Natural killer cell treated with Interleukin-12 subunit alpha and Interleukin-12 subunit beta and Interleukin-15 and Interleukin-18, amount 100 ng/mL, for 72 hours (primary cell): ENCODE results near the gene MRTFA. TPM values are rescaled to one million over a fixed set of nuclear protein-coding genes. Genes with fewer than 3 reads are reported as not detected.

ENCODE experiments used
- ATAC-seq, 2 donors: fragments of 150-1000 bp; cut with Tn5 transposase in 1 of 2; sonication (Bioruptor Pico), chemical (Tn5 transposase) in 1 of 2; 2 replicates each; pipeline ENCODE4 v1.10.0; 2021
- DNase-seq: peaks from one replicate; pipeline ENCODE4 v3.0.0; 2022; ENCODE audit warnings: low spot score
- H3K27ac Mint-ChIP-seq, 2 donors: 1 replicate in 1 of 2; 2 replicates in 1 of 2; pipeline ENCODE4 v1.8.0; 2022; ENCODE audit warnings: mixed read lengths in 2 of 2, mild to moderate bottlenecking in 1 of 2, moderate library complexity in 1 of 2
- H3K27me3 Mint-ChIP-seq, 2 donors: 1 replicate in 1 of 2; 2 replicates in 1 of 2; pipeline ENCODE4 v1.8.0; 2022; ENCODE audit warnings: mixed read lengths in 2 of 2
- H3K36me3 Mint-ChIP-seq: one replicate; pipeline ENCODE4 v1.8.0; 2022; ENCODE audit warnings: mixed read lengths
- H3K4me1 Mint-ChIP-seq, 2 donors: 1 replicate in 1 of 2; 2 replicates in 1 of 2; pipeline ENCODE4 v1.8.0; 2022; ENCODE audit warnings: low read depth in 2 of 2, mixed read lengths in 2 of 2, mild to moderate bottlenecking in 1 of 2
- H3K4me3 Mint-ChIP-seq: one replicate; pipeline ENCODE4 v1.8.0; 2022; ENCODE audit warnings: mixed read lengths
- H3K9me3 Mint-ChIP-seq: 2 replicates; pipeline ENCODE4 v1.8.0; 2022; ENCODE audit warnings: mixed read lengths
- total RNA-seq, 2 donors: library from RNA; stranded (reverse); gene quantifications; one replicate each; pipeline ENCODE4 v1.2.3, GENCODE V29; 2022

The MRTFA gene
- total RNA-seq, 2 donors from 2014 or later, result 53.4 to 86.9 TPM

GRCh38 chr22:40422558-40423309 is 213.8 kb downstream of the MRTFA start:
- Mint-ChIP-seq H3K4me1 (peaks cover 13 to 27% of the 10 kb centered on the region in 2 donors), H3K27ac (peak overlapping the region in 1 of 2 donors; percentile 50), H3K9me3 (no peaks in the 10 kb centered on the region), H3K27me3 (no peaks in the 10 kb centered on the region), H3K36me3 (peaks cover 19% of the 10 kb centered on the region), H3K4me3 (no peak overlapping the region)
- DNase-seq (peak; percentile 50), ATAC-seq (no peak)

- H3K27me3 Mint-ChIP-seq, result no peaks in the 10 kb centered on the region
- H3K36me3 Mint-ChIP-seq, result peaks cover 19% of the 10 kb centered on the region
- peak overlapping the region in 1 of 2 donors; percentile 50 for H3K27ac Mint-ChIP-seq
- peaks cover 13 to 26% of the 10 kb centered on the region in 2 donors for H3K4me1 Mint-ChIP-seq
- H3K9me3 Mint-ChIP-seq, result no peaks in the 10 kb centered on the region
- no peak for DNase-seq
- no peak overlapping the region for H3K4me3 Mint-ChIP-seq
- no peak for ATAC-seq
These were observed 214.6 kb downstream of the MRTFA start for GRCh38 chr22:40421941-40422340.

DNA sequence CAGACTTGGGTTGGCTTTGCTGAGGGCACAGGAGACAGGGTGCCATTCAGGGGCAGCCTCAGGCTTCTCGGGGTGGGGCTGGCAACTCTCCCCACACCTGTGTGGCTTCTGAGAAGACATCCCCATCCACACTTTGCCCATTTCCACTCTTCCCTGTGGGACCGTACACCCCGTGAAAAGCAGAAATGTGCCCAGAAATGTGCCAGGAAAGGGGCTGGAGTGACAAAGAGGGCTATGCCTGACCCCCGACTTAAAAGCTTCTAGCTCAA is 215.5 kb downstream of the MRTFA start:
- no peak for ATAC-seq
- Mint-ChIP-seq H3K27me3 (no peaks in the 10 kb centered on the region), H3K9me3 (no peaks in the 10 kb centered on the region), H3K4me3 (no peak overlapping the region), H3K36me3 (peaks cover 27% of the 10 kb centered on the region), H3K4me1 (peaks cover 21 to 26% of the 10 kb centered on the region in 2 donors), H3K27ac (no peak overlapping the region)
- DNase-seq, result peak; percentile 40

GRCh38 chr22:40420341-40421081 is 216.0 kb downstream of the MRTFA start:
- no peak overlapping the region for H3K4me3 Mint-ChIP-seq
- no peaks in the 10 kb centered on the region for H3K27me3 Mint-ChIP-seq
- H3K9me3 Mint-ChIP-seq, result no peaks in the 10 kb centered on the region
- ATAC-seq (no peak), DNase-seq (peak; percentile 57)
- H3K36me3 Mint-ChIP-seq, result peaks cover 27% of the 10 kb centered on the region
- peaks cover 26 to 31% of the 10 kb centered on the region in 2 donors for H3K4me1 Mint-ChIP-seq
- no peak overlapping the region for H3K27ac Mint-ChIP-seq

DNA sequence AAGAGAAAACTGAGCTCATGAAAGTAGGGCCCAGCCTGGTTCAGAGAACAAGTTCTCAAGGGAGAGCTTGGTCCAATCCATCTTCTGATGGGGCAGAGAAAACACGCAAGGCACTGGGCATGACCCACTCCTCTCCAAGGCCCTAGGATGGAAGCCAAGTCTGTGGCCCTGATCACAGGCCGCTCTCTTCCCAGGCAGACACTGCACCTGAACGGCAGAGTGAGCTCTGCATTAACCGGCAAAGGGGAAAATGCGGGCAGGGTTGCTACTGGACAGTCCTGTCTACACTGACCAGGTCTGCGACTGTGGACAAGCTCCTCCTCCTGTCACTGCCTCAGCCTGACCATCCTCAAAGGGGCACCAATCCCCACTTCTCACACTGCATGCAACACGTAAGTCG is 216.8 kb downstream of the MRTFA start:
- ATAC-seq, result no peak
- Mint-ChIP-seq H3K27me3 (no peaks in the 10 kb centered on the region), H3K4me1 (peaks cover 33 to 38% of the 10 kb centered on the region in 2 donors), H3K9me3 (no peaks in the 10 kb centered on the region), H3K4me3 (no peak overlapping the region), H3K36me3 (peaks cover 27% of the 10 kb centered on the region), H3K27ac (no peak overlapping the region)
- DNase-seq, result no peak

DNA sequence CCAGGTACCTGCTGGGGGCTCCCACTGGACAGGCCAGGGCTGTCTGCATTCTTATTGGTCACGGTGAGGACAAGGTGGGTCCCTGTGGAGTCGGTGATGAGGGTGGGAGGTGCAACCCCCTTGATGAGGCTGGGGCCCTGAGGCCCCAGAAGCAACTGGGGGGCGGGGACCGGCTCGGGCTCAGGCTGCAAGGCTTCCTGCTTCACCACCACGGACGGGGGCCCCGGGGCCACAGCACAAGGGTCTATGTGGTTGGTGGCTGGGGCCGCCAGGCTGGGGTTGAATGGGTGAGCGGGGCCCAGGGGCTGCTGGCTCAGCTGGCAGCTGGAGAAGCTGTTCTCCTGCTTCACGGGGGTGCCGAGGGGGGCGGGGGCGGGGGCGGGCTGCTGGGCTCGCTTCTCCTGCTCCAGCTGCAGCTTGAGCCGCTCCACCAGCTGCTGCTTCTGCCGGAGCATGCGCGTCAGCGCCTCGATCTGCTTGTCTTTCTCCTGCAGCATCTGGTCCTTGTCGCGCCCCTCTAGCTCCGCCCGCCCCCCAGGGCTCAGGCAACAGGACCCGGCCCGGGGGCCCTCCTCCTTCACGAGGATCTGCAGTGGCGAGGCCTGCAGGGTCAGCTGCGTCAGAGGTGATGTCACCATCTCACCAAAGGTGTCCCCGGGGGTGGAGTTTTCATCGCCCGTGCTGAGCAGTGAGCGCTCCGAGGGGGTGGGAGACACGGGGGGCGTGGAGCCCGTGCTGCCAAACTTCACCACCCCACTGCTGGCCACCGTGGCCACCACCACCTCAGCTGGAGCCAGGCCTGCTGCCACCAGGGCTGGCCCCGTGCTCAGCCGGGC is 217.9 kb downstream of the MRTFA start:
- Mint-ChIP-seq H3K36me3 (peaks cover 27% of the 10 kb centered on the region), H3K4me1 (peaks cover 33 to 40% of the 10 kb centered on the region in 2 donors), H3K27me3 (no peaks in the 10 kb centered on the region), H3K4me3 (no peak overlapping the region), H3K27ac (no peak overlapping the region), H3K9me3 (no peaks in the 10 kb centered on the region)
- peak; percentile 59 for DNase-seq
- ATAC-seq, result no peak

- no peak overlapping the region for H3K4me3 Mint-ChIP-seq
- peaks cover 22% of the 10 kb centered on the region for H3K36me3 Mint-ChIP-seq
- no peak overlapping the region for H3K27ac Mint-ChIP-seq
- DNase-seq (peak; percentile 47), ATAC-seq (no peak)
- H3K27me3 Mint-ChIP-seq, result no peaks in the 10 kb centered on the region
- H3K4me1 Mint-ChIP-seq, result peaks cover 33 to 35% of the 10 kb centered on the region in 2 donors
- no peaks in the 10 kb centered on the region for H3K9me3 Mint-ChIP-seq
These were observed 218.6 kb downstream of the MRTFA start for GRCh38 chr22:40417881-40418280.

DNA sequence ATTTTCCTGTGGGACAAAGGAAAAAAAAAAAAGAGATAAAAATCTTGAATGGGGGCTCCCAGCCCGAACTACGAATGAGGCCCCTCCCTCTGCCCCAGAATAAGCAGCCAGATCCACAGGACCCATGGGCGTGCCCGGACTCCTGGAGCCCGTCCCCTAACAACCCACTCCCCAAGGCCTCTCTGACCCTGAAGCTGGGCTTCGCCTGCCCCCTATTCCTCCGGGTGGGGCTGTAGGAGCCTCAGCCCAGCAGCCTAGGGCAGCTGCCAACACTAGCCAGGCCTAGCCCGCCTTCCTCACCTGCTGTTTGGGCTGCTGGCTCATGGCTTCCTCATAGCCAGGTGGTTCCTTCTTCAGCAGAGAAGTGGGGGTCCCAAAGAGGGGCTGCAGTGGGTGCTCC is 219.5 kb downstream of the MRTFA start:
- H3K9me3 Mint-ChIP-seq, result no peaks in the 10 kb centered on the region
- H3K27me3 Mint-ChIP-seq, result no peaks in the 10 kb centered on the region
- peak overlapping the region in 1 of 2 donors; percentile 31 for H3K27ac Mint-ChIP-seq
- no peak for ATAC-seq
- peaks cover 33 to 34% of the 10 kb centered on the region in 2 donors for H3K4me1 Mint-ChIP-seq
- H3K4me3 Mint-ChIP-seq, result no peak overlapping the region
- peaks cover 21% of the 10 kb centered on the region for H3K36me3 Mint-ChIP-seq
- peak; percentile 15 for DNase-seq

- Mint-ChIP-seq H3K4me3 (no peak overlapping the region), H3K36me3 (peaks cover 17% of the 10 kb centered on the region), H3K27ac (peak overlapping the region; percentile 31 to 91), H3K27me3 (no peaks in the 10 kb centered on the region), H3K9me3 (no peaks in the 10 kb centered on the region), H3K4me1 (peaks cover 29 to 30% of the 10 kb centered on the region in 2 donors)
- ATAC-seq (no peak), DNase-seq (peak; percentile 18)
These were observed 219.9 kb downstream of the MRTFA start for GRCh38 chr22:40416636-40417035.

DNA sequence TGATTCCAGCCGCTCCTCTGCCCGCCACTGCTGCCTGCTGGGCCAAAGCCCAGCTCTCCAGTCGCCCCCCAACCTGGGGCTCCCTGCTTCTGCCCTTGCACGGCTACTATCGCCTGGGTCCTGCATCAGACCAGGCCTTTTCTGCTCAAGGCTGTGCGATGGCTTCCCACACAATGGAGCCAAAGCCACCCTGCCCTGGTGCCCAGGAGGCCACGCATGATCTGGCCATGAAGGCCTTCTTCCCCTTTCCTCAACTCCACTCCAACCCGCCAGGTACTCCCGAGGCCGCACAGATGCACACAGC is 220.3 kb downstream of the MRTFA start:
- Mint-ChIP-seq H3K4me1 (peaks cover 26 to 29% of the 10 kb centered on the region in 2 donors), H3K27me3 (no peaks in the 10 kb centered on the region), H3K4me3 (peak overlapping the region; percentile 30), H3K36me3 (peaks cover 13% of the 10 kb centered on the region), H3K27ac (peak overlapping the region; percentile 31 to 91), H3K9me3 (no peaks in the 10 kb centered on the region)
- ATAC-seq (no peak), DNase-seq (peak; percentile 45)

GRCh38 chr22:40415531-40416266 is 220.8 kb downstream of the MRTFA start:
- DNase-seq, result peak; percentile 60
- ATAC-seq, result peak in 1 of 2 donors; percentile 30
- peak overlapping the region; percentile 30 for H3K4me3 Mint-ChIP-seq

DNA sequence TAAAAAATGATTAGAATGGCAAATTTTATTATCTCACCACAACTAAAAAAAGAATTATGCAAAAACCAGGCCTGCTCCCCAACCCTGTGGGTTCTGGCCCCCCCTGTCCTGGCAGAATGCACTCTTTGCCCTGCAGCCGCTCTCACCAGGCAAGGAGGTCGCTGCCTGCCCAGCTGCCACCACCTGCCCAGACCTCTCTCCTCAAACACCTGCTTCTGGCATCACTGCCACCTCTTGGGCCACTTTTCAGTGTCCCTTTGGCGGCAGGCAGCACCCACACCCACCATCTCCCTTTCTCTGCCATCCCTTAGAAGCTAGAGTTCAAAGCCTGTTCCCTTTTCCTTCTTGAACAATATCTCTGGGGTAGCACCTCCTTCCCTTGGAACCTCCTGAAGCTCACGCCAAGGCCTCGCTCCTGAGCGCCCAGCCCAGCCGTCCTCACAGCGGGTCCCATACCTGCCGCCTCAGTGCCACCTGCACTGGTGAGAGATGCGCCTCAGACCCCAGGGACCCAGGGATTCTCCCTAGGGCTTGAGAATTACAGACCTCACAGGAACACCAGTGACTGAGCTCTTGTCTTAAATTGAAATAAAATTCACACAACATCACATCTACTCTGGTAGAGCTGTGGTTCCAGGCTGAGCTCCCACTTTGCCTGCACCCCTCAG is 221.5 kb downstream of the MRTFA start:
- Mint-ChIP-seq H3K27me3 (no peaks in the 10 kb centered on the region), H3K27ac (peak overlapping the region; percentile 31 to 91), H3K4me3 (no peak overlapping the region), H3K4me1 (peaks cover 26 to 29% of the 10 kb centered on the region in 2 donors), H3K9me3 (no peaks in the 10 kb centered on the region), H3K36me3 (peaks cover 13% of the 10 kb centered on the region)
- ATAC-seq, result no peak
- DNase-seq, result peak; percentile 49

More at GRCh38 chr22:40415531-40416266, 220.8 kb downstream of the MRTFA start:
- peak overlapping the region; percentile 31 to 91 for H3K27ac Mint-ChIP-seq
- no peaks in the 10 kb centered on the region for H3K27me3 Mint-ChIP-seq
- H3K4me1 Mint-ChIP-seq, result peaks cover 26 to 29% of the 10 kb centered on the region in 2 donors
- peaks cover 13% of the 10 kb centered on the region for H3K36me3 Mint-ChIP-seq
- no peaks in the 10 kb centered on the region for H3K9me3 Mint-ChIP-seq

GRCh38 chr22:40414311-40414710 is 222.2 kb downstream of the MRTFA start:
- peak overlapping the region; percentile 31 to 91 for H3K27ac Mint-ChIP-seq

More at GRCh38 chr22:40414311-40414710, 222.2 kb downstream of the MRTFA start:
- H3K36me3 Mint-ChIP-seq, result peaks cover 13% of the 10 kb centered on the region
- DNase-seq (peak; percentile 18), ATAC-seq (no peak)
- H3K9me3 Mint-ChIP-seq, result no peaks in the 10 kb centered on the region
- H3K27me3 Mint-ChIP-seq, result no peaks in the 10 kb centered on the region
- H3K4me3 Mint-ChIP-seq, result no peak overlapping the region
- peaks cover 26 to 29% of the 10 kb centered on the region in 2 donors for H3K4me1 Mint-ChIP-seq
